K562 (cell line): ENCODE results near the gene UTS2R.

Source experiments
- ATF4 ChIP-seq: fragments of 450-650 bp; formaldehyde crosslinking; IDR thresholded peaks from 2 replicates; pipeline ENCODE4 v1.4.0; 2022; ENCODE audit warnings: mild to moderate bottlenecking, moderate library complexity
- CTCF ChIP-seq, 3 experiments: IDR thresholded peaks in 2 of 3; conservative IDR thresholded peaks in 1 of 3; 2 replicates each; pipeline ENCODE4 v1.5.1; 2011 to 2012; ENCODE audit warnings: low read length in 3 of 3, mild to moderate bottlenecking in 3 of 3, control low read depth in 2 of 3, improper control_type of control experiment in 1 of 3, inconsistent platforms in 1 of 3, low read depth in 1 of 3, mixed read lengths in 1 of 3, moderate library complexity in 1 of 3; ENCODE audit not compliant: insufficient read depth in 2 of 3
- ESRRA ChIP-seq: fragments of 450-650 bp; IDR thresholded peaks from 2 replicates; pipeline ENCODE4 v1.6.1; 2014; ENCODE audit warnings: low read depth, mild to moderate bottlenecking, moderate library complexity, borderline replicate concordance
- KDM1A ChIP-seq, 2 experiments: fragments of 450-650 bp; IDR thresholded peaks; 2 replicates each; pipeline ENCODE4 v1.6.1; 2016; ENCODE audit warnings: mild to moderate bottlenecking in 2 of 2
- PHB2 ChIP-seq: fragments of 450-650 bp; IDR thresholded peaks from 2 replicates; pipeline ENCODE4 v1.6.1; 2017; ENCODE audit warnings: low read depth
- POLR2A ChIP-seq: fragments of 450-650 bp; conservative IDR thresholded peaks from 2 replicates; pipeline ENCODE4 v1.6.1; 2016

GRCh38 chr17:82348434-82348833, 23.1 kb upstream of the UTS2R start:
- TF ChIP-seq POLR2A, result no peak
- no peak for TF ChIP-seq ATF4 (CRISPR knock-in tag)
- TF ChIP-seq ESRRA, result no peak
- TF ChIP-seq PHB2, result no peak
- no peak for TF ChIP-seq KDM1A (IDR thresholded peaks at IDR 0.05)
- no peak for TF ChIP-seq CTCF (IDR thresholded peaks at IDR 0.05 in 2 of 3, conservative IDR thresholded peaks at IDR 0.05 in 1 of 3; ENCODE audit: insufficient read depth in 2 of 3, low read depth in 1 of 3, low read length in 3 of 3)
